Mesendoderm (in vitro differentiated cells): Measurements from ENCODE around the gene MATN4.
A peak's percentile ranks its signal among the peaks of the same experiment; 100 is the strongest.

ENCODE experiments used
- DNase-seq: peaks from one replicate; pipeline ENCODE4 v3.0.0; 2013
- H2AK5ac ChIP-seq: 2 replicates; pipeline ENCODE4 v1.6.1; 2013; ENCODE audit warnings: low read length, inconsistent platforms
- H2BK120ac ChIP-seq: 2 replicates; pipeline ENCODE4 v1.6.1; 2013; ENCODE audit warnings: low read depth, mild to moderate bottlenecking, low read length, moderate library complexity, mixed read lengths
- H2BK15ac ChIP-seq: replicated peaks from 2 replicates; pipeline ENCODE4 v1.6.1; 2013; ENCODE audit warnings: low read depth, mild to moderate bottlenecking, moderate library complexity
- H2BK5ac ChIP-seq: 2 replicates; pipeline ENCODE4 v1.6.1; 2013; ENCODE audit warnings: low read length, inconsistent platforms
- H3K18ac ChIP-seq: 2 replicates; pipeline ENCODE4 v1.6.1; 2013; ENCODE audit warnings: mild to moderate bottlenecking, low read length, mixed read lengths
- H3K23ac ChIP-seq: one replicate; pipeline ENCODE4 v1.6.1; 2013; ENCODE audit warnings: low read length
- H3K27ac ChIP-seq: 2 replicates; pipeline ENCODE4 v1.5.1; 2013; ENCODE audit warnings: low read depth, mild to moderate bottlenecking, inconsistent platforms, low read length, moderate library complexity
- H3K27me3 ChIP-seq: 2 replicates; pipeline ENCODE4 v1.6.1; 2013; ENCODE audit warnings: low read length, control low read depth, mild to moderate bottlenecking, inconsistent platforms; ENCODE audit not compliant: insufficient read depth, poor library complexity
- H3K36me3 ChIP-seq: 2 replicates; pipeline ENCODE4 v1.6.1; 2013; ENCODE audit warnings: low read length, inconsistent platforms; ENCODE audit not compliant: control insufficient read depth, insufficient read depth
- H3K4ac ChIP-seq: one replicate; pipeline ENCODE4 v1.6.1; 2013; ENCODE audit warnings: low read depth, mild to moderate bottlenecking, low read length, moderate library complexity
- H3K4me1 ChIP-seq: 2 replicates; pipeline ENCODE4 v1.6.1; 2013; ENCODE audit warnings: low read depth, low read length, inconsistent platforms; ENCODE audit not compliant: control insufficient read depth
- H3K4me2 ChIP-seq: 2 replicates; pipeline ENCODE4 v1.6.1; 2013; ENCODE audit warnings: low read length
- H3K4me3 ChIP-seq: 2 replicates; pipeline ENCODE4 v1.5.1; 2013; ENCODE audit warnings: mild to moderate bottlenecking, low read length
- H3K56ac ChIP-seq: one replicate; pipeline ENCODE4 v1.6.1; 2013; ENCODE audit warnings: low read length
- H3K79me1 ChIP-seq: 2 replicates; pipeline ENCODE4 v1.6.1; 2013; ENCODE audit warnings: low read length, inconsistent platforms
- H3K79me2 ChIP-seq: 2 replicates; pipeline ENCODE4 v1.6.1; 2013; ENCODE audit warnings: mild to moderate bottlenecking, low read length; ENCODE audit not compliant: control insufficient read depth, insufficient read depth
- H3K9ac ChIP-seq: 2 replicates; pipeline ENCODE4 v1.6.1; 2013; ENCODE audit warnings: low read length, inconsistent platforms
- H4K5ac ChIP-seq: one replicate; pipeline ENCODE4 v1.6.1; 2013; ENCODE audit warnings: low read length
- H4K8ac ChIP-seq: one replicate; pipeline ENCODE4 v1.6.1; 2013; ENCODE audit warnings: low read depth, mild to moderate bottlenecking, control low read depth, low read length, moderate library complexity
- WGBS: extraction: QIAGEN DNeasy Blood & Tissue Kit; methylation state at CpG from one replicate; pipeline ENCODE4 v1.1.7; 2013; ENCODE audit warnings: low lambda C conversion rate, missing lambda C conversion rate; ENCODE audit not compliant: insufficient coverage; ENCODE audit errors: extremely low coverage; 5-methylcytosine and 5-hydroxymethylcytosine counted together

The MATN4 gene

DNA sequence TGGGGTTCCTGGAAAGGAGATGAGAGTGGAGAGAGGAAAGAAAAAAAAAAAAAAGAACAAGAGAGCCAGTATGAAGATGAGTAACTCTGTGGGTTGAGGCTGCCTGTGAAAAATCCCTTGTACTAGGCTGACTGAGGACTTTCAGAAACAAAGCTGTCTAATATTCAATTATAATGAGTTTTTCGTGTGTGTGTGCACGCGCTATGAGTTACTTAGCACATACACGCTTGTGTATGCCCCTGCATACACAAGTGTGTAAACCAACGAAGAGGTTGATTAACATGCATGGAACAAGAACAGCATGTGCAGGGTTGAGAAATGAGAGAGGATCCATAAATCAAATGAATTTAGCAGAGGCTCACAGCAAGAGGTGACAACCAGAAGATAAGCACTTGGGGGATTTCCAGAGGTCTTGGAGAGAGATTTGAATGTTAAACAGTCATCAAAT is 6.3 kb downstream of the MATN4 start:
- no peak for DNase-seq
- WGBS, result no CpG with 5 or more reads among the region's 5 CpGs
- no peak overlapping the region for H3K18ac ChIP-seq
- no peaks in the 10 kb centered on the region for H3K36me3 ChIP-seq
- H2BK120ac ChIP-seq, result no peak overlapping the region
- H4K5ac ChIP-seq, result no peak overlapping the region
- no peak overlapping the region for H2AK5ac ChIP-seq
- H2BK15ac ChIP-seq, result no peak overlapping the region
- no peak overlapping the region for H3K4me2 ChIP-seq
- no peak overlapping the region for H3K4ac ChIP-seq
- no peaks in the 10 kb centered on the region for H3K79me1 ChIP-seq
- H3K27me3 ChIP-seq, result no peaks in the 10 kb centered on the region
- no peaks in the 10 kb centered on the region for H3K79me2 ChIP-seq
- no peak overlapping the region for H2BK5ac ChIP-seq
- H3K4me1 ChIP-seq, result peaks cover 5% of the 10 kb centered on the region
- H3K56ac ChIP-seq, result no peak overlapping the region
- no peak overlapping the region for H3K9ac ChIP-seq
- no peak overlapping the region for H4K8ac ChIP-seq
- no peak overlapping the region for H3K23ac ChIP-seq
- no peak overlapping the region for H3K27ac ChIP-seq
- H3K4me3 ChIP-seq, result no peak overlapping the region

DNA sequence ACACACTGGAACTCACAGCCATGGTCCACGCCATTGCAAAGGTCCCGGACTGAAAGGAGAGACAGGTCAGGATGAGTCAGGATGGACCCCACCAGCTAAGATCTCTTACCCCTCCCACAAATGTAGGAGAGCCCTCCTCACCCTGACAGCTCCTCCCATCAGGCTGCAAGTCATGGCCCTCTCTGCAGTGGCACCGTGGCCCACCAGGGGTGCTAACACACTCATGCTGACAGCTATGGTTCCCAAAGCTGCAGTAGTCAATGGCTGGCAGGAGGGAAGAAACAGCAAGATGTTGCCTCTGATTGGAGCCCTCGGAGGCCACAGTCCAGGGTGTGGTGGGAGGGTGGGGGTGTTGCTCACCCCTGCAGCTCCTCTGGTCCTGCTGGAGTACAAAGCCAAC is 7.1 kb downstream of the MATN4 start:
- Histone ChIP-seq H4K8ac (no peak overlapping the region), H3K9ac (no peak overlapping the region), H3K79me1 (no peaks in the 10 kb centered on the region), H3K79me2 (no peaks in the 10 kb centered on the region), H4K5ac (no peak overlapping the region), H3K27ac (no peak overlapping the region), H2BK120ac (no peak overlapping the region), H2BK5ac (no peak overlapping the region), H3K4me1 (peaks cover 5% of the 10 kb centered on the region), H3K23ac (no peak overlapping the region), H3K4me2 (no peak overlapping the region), H3K4me3 (no peak overlapping the region), H3K4ac (no peak overlapping the region), H2AK5ac (no peak overlapping the region), H3K18ac (no peak overlapping the region), H3K27me3 (no peaks in the 10 kb centered on the region), H3K56ac (no peak overlapping the region), H2BK15ac (no peak overlapping the region), H3K36me3 (no peaks in the 10 kb centered on the region)
- peak; percentile 95 for DNase-seq
- no CpG with 5 or more reads among the region's 4 CpGs for WGBS

DNA sequence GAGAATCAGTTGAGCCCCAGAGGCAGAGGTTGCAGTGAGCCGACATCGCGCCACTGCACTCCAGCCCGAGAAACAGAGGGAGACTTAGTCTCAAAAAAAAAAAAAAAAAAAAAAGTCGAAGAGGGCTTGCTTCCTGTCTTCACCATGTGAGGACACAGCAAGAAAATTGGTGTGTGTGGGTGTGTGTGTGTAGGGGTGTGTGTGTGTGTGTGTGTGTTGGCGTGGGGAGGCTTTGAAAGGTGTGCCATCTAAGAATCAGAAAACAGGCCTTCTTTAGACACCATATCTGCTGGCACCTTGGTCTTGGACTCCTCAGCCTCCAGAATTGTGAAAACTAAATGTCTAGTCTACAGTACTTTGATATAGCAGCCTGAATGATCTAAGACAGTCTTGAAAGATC is 8.3 kb downstream of the MATN4 start:
- WGBS, result no CpG with 5 or more reads among the region's 6 CpGs

DNA sequence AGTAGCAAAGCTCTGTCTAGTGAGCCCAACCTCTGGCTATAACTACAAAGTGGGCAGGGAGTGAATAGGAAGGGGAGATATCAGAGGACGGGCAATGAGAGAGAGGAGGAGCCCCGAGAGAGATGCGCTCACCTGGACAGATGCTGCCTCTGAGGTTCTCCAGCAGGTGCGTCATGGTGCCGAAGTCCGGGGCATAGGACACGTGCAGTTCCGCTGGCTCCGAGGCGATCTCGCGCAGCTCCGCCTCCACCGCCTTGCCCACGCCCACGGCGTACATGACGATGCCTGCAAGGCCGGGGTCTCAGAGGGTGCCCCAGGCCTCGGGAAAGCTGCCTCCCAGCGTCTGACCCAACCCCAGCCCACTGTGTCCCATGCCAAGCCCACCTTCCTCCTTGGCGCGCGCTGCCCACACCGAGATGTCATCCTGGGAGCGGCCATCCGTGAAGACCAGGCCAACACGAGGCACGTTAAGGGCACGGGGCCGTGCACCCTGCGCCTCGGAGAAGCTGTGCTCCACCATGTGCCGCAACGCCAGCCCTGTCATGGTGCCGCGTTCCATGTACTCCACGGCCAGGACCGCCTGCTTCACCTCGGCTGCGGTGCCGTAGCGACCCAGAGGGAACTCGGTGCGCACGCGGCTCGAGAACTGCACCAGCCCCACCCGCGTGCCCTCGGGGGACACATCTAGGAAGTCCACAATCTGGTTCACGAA is 10.2 kb downstream of the MATN4 start:
- no peaks in the 10 kb centered on the region for H3K79me2 ChIP-seq
- no peak overlapping the region for H2BK15ac ChIP-seq
- peaks cover 5% of the 10 kb centered on the region for H3K4me1 ChIP-seq
- no peak overlapping the region for H3K9ac ChIP-seq
- H3K27me3 ChIP-seq, result no peaks in the 10 kb centered on the region
- H2AK5ac ChIP-seq, result no peak overlapping the region
- no peak overlapping the region for H3K4ac ChIP-seq
- DNase-seq, result no peak
- no peaks in the 10 kb centered on the region for H3K79me1 ChIP-seq
- no peak overlapping the region for H3K18ac ChIP-seq
- no peaks in the 10 kb centered on the region for H3K36me3 ChIP-seq
- peak overlapping the region; percentile 25 for H3K23ac ChIP-seq
- no peak overlapping the region for H2BK120ac ChIP-seq
- no peak overlapping the region for H3K56ac ChIP-seq
- H3K27ac ChIP-seq, result no peak overlapping the region
- no peak overlapping the region for H2BK5ac ChIP-seq
- H3K4me2 ChIP-seq, result no peak overlapping the region
- H4K5ac ChIP-seq, result no peak overlapping the region
- WGBS, result no CpG with 5 or more reads among the region's 52 CpGs
- H4K8ac ChIP-seq, result no peak overlapping the region
- no peak overlapping the region for H3K4me3 ChIP-seq

More for the DNA sequence above, 8.3 kb downstream of the MATN4 start:
- Histone ChIP-seq H3K18ac (no peak overlapping the region), H3K4me3 (no peak overlapping the region), H3K36me3 (no peaks in the 10 kb centered on the region), H2BK5ac (no peak overlapping the region), H3K27me3 (no peaks in the 10 kb centered on the region), H3K79me1 (no peaks in the 10 kb centered on the region), H2BK15ac (no peak overlapping the region), H3K79me2 (no peaks in the 10 kb centered on the region), H3K23ac (no peak overlapping the region), H3K4ac (no peak overlapping the region), H3K4me1 (peaks cover 5% of the 10 kb centered on the region), H2BK120ac (no peak overlapping the region), H2AK5ac (no peak overlapping the region), H4K5ac (no peak overlapping the region), H4K8ac (no peak overlapping the region), H3K27ac (no peak overlapping the region), H3K56ac (no peak overlapping the region), H3K4me2 (no peak overlapping the region), H3K9ac (no peak overlapping the region)
- DNase-seq, result no peak

DNA sequence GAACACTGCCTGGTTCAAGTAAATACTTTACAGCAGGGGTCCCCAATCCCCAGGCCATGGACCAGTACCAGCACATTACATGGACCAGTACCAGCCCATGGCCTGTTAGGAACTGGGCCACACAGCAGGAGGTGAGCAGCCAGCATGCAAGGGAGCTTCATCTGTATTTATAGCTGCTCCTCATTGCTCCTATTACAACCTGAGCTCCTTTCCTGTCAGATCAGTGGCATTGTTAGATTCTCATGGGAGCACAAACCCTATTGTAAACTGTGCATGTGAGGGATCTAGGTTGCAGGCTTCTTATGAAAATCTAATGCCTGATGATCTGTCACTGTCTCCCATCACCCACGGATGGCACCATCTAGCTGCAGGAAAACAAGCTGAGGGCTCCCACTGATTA is 13.4 kb downstream of the MATN4 start:
- Histone ChIP-seq H3K4ac (no peak overlapping the region), H3K27ac (no peak overlapping the region), H3K27me3 (no peaks in the 10 kb centered on the region), H4K8ac (no peak overlapping the region), H3K79me1 (no peaks in the 10 kb centered on the region), H3K18ac (no peak overlapping the region), H3K36me3 (no peaks in the 10 kb centered on the region), H2AK5ac (no peak overlapping the region), H3K9ac (no peak overlapping the region), H3K23ac (no peak overlapping the region), H2BK15ac (no peak overlapping the region), H2BK120ac (no peak overlapping the region), H3K4me1 (no peaks in the 10 kb centered on the region), H3K4me3 (peak overlapping the region; percentile 8), H3K79me2 (no peaks in the 10 kb centered on the region), H3K56ac (no peak overlapping the region), H3K4me2 (no peak overlapping the region), H4K5ac (no peak overlapping the region), H2BK5ac (no peak overlapping the region)
- no CpG with 5 or more reads among the region's 1 CpG for WGBS
- no peak for DNase-seq

DNA sequence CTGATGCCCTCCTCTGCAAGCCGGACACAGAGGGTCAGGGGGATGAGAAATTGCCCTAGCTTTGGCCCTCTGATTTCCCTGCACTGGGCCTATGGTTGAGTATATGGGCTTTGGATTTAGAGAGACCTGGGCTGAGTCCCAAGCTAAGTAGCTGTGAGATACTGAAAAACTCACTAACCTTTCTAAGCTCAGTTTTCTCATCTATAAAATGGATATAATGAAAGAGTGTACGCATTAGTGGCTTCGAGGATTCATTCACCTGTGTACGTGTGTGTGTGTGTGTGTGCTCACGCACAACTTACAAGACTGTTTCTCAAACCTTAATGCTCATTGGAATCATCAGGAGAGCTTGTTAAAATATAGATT is 14.1 kb downstream of the MATN4 start:
- no peak overlapping the region for H3K27ac ChIP-seq
- no CpG with 5 or more reads among the region's 5 CpGs for WGBS
- H3K56ac ChIP-seq, result no peak overlapping the region

More for the DNA sequence above, 14.1 kb downstream of the MATN4 start:
- no peak overlapping the region for H3K4me3 ChIP-seq
- no peaks in the 10 kb centered on the region for H3K4me1 ChIP-seq
- H2BK5ac ChIP-seq, result no peak overlapping the region
- no peak overlapping the region for H2BK15ac ChIP-seq
- no peak overlapping the region for H3K4me2 ChIP-seq
- no peak overlapping the region for H2BK120ac ChIP-seq
- H3K79me2 ChIP-seq, result no peaks in the 10 kb centered on the region
- no peaks in the 10 kb centered on the region for H3K36me3 ChIP-seq
- no peak overlapping the region for H3K9ac ChIP-seq
- no peak overlapping the region for H3K23ac ChIP-seq
- H2AK5ac ChIP-seq, result no peak overlapping the region
- H3K4ac ChIP-seq, result no peak overlapping the region
- no peak for DNase-seq
- no peaks in the 10 kb centered on the region for H3K27me3 ChIP-seq
- no peak overlapping the region for H3K18ac ChIP-seq
- no peak overlapping the region for H4K5ac ChIP-seq
- no peaks in the 10 kb centered on the region for H3K79me1 ChIP-seq
- no peak overlapping the region for H4K8ac ChIP-seq
